K562 (cell line): ENCODE results near the gene KCTD1. TPM values are rescaled to one million over a fixed set of nuclear protein-coding genes. Genes with fewer than 3 reads are reported as not detected.

Experiments used
- ATAC-seq: fragments of 200-7000 bp; cut with Tn5 transposase; 3 replicates; pipeline ENCODE4 v1.9.1; 2020; ENCODE audit warnings: moderate library complexity
- Bru-seq: library from RNA; stranded (reverse); fragments of 400-500 nt; gene quantifications from one replicate; lab custom pipeline; 2021; lab: Mats Ljungman, UMichigan
- BruChase-seq, 2 experiments: library from RNA; stranded (reverse); fragments of 400-500 nt; gene quantifications; one replicate each; lab custom pipeline; 2021; lab: Mats Ljungman, UMichigan
- BruUV-seq: library from RNA; stranded (reverse); fragments of 400-500 nt; replicated peaks from 2 replicates; lab custom pipeline; 2021; lab: Mats Ljungman, UMichigan
- CTCF ChIA-PET: fragments of 300-600 bp; formaldehyde crosslinking; extraction: SDS; loops from one replicate; lab custom pipeline; 2021; ENCODE audit warnings: low intra/inter-chr PET ratio; lab: Yijun Ruan, JAX
- POLR2A ChIA-PET: fragments of 300-600, 350-650 bp; sonication (Branson Sonifier 250); formaldehyde crosslinking; extraction: SDS; loops from one replicate; lab custom pipeline; 2021; ENCODE audit warnings: antibody characterized with exemption, inconsistent platforms; lab: Yijun Ruan, JAX
- DNase-seq, 4 experiments: peaks; one replicate each; pipeline versions ENCODE4 v3.0.0 to v3.0.0-alpha.2; 2011 to 2018; ENCODE audit warnings: low spot score in 3 of 4, mixed read lengths in 3 of 4; ENCODE audit errors: extremely low read depth in 1 of 4
- FAIRE-seq: peaks from 2 replicates; lab custom pipeline; 2011; peaks lifted over from hg19 to GRCh38; lab: Jason Lieb, UNC
- H2AFZ ChIP-seq: 2 replicates; pipeline ENCODE4 v1.6.0; 2011; ENCODE audit warnings: low read depth, low read length, control low read depth, inconsistent platforms
- H3K27ac ChIP-seq: fragments of 200-600 bp; 3 replicates; pipeline ENCODE4 v1.8.0; 2011; ENCODE audit warnings: low read depth, mild to moderate bottlenecking, control low read depth, inconsistent platforms, low read length, moderate library complexity, mixed read lengths; ENCODE audit errors: extremely low read depth
- H3K27me3 ChIP-seq, 2 experiments: fragments of 300-600 bp in 1 of 2; 2 replicates in 1 of 2; 3 replicates in 1 of 2; pipeline versions ENCODE4 v1.6.0 to v1.8.0; 2011; ENCODE audit warnings: inconsistent platforms in 2 of 2, low read length in 2 of 2, mild to moderate bottlenecking in 1 of 2, mixed read lengths in 1 of 2, moderate library complexity in 1 of 2; ENCODE audit not compliant: control insufficient read depth in 2 of 2, insufficient read depth in 2 of 2
- H3K36me3 ChIP-seq: fragments of 300-600 bp; 3 replicates; pipeline ENCODE4 v1.8.0; 2011; ENCODE audit warnings: mild to moderate bottlenecking, low read length, inconsistent platforms; ENCODE audit not compliant: control insufficient read depth, insufficient read depth
- H3K4me1 ChIP-seq, 2 experiments: fragments of 200-600 bp in 1 of 2; replicated peaks in 1 of 2; 2 replicates in 1 of 2; 3 replicates in 1 of 2; pipeline versions ENCODE4 v1.5.1 to v1.8.0; 2011; ENCODE audit warnings: inconsistent platforms in 2 of 2, low read length in 2 of 2, mild to moderate bottlenecking in 1 of 2, mixed read lengths in 1 of 2, moderate library complexity in 1 of 2; ENCODE audit not compliant: control insufficient read depth in 2 of 2, insufficient read depth in 2 of 2
- H3K4me2 ChIP-seq: 2 replicates; pipeline ENCODE4 v1.6.1; 2011; ENCODE audit warnings: low read length, control low read depth, inconsistent platforms, mixed read lengths; ENCODE audit not compliant: insufficient read depth
- H3K4me3 ChIP-seq: fragments of 200-600 bp; sonication (generic), shearing (Covaris generic); 2 replicates; pipeline ENCODE4 v1.5.1; 2016; ENCODE audit warnings: control low read depth, inconsistent platforms
- H3K79me2 ChIP-seq: fragments of 200-600 bp; 3 replicates; pipeline ENCODE4 v1.8.0; 2011; ENCODE audit warnings: low read length, inconsistent platforms; ENCODE audit not compliant: control insufficient read depth, insufficient read depth
- H3K9ac ChIP-seq, 2 experiments: 2 replicates each; pipeline versions ENCODE4 v1.6.0 to v1.6.1; 2011; ENCODE audit warnings: low read depth in 2 of 2, low read length in 2 of 2, control low read depth in 1 of 2, inconsistent platforms in 1 of 2, mild to moderate bottlenecking in 1 of 2, mixed read lengths in 1 of 2; ENCODE audit not compliant: insufficient read depth in 1 of 2
- H3K9me1 ChIP-seq: one replicate; pipeline ENCODE4 v1.6.0; 2011; ENCODE audit warnings: inconsistent platforms, mild to moderate bottlenecking, low read length, moderate library complexity; ENCODE audit not compliant: control insufficient read depth, insufficient read depth
- H3K9me3 ChIP-seq: replicated peaks from 2 replicates; pipeline ENCODE4 v1.5.1; 2011; ENCODE audit warnings: low read depth, low read length, inconsistent platforms; ENCODE audit not compliant: control insufficient read depth, insufficient read depth
- H4K20me1 ChIP-seq: replicated peaks from 2 replicates; pipeline ENCODE4 v1.6.1; 2011; ENCODE audit warnings: low read length, inconsistent platforms, mixed read lengths; ENCODE audit not compliant: control insufficient read depth, insufficient read depth
- MAFF ChIP-seq: IDR thresholded peaks from 2 replicates; pipeline ENCODE4 v1.6.1; 2012; ENCODE audit warnings: low read length, improper control_type of control experiment
- POLR2B ChIP-seq: fragments of 450-650 bp; IDR thresholded peaks from 2 replicates; pipeline ENCODE4 v1.6.1; 2018; ENCODE audit warnings: low read depth; ENCODE audit not compliant: partially characterized antibody
- THRAP3 ChIP-seq: fragments of 450-650 bp; IDR thresholded peaks from 2 replicates; pipeline ENCODE4 v1.6.1; 2016; ENCODE audit warnings: mild to moderate bottlenecking, inconsistent platforms, borderline replicate concordance
- ZNF12 ChIP-seq: sonication (generic); formaldehyde crosslinking; IDR thresholded peaks from 2 replicates; pipeline ENCODE4 v1.4.0; 2020; ENCODE audit warnings: mild to moderate bottlenecking, missing genetic modification reagents
- ZNF121 ChIP-seq: sonication (generic); formaldehyde crosslinking; conservative IDR thresholded peaks from 2 replicates; pipeline ENCODE4 v1.8.0; 2022; ENCODE audit warnings: missing genetic modification reagents
- ZNF354B ChIP-seq: fragments of 250-450 bp; sonication (Bioruptor Pico); IDR thresholded peaks from 2 replicates; pipeline ENCODE4 v1.4.0; 2020
- ZNF699 ChIP-seq: fragments of 250-450 bp; sonication (Bioruptor Pico); IDR thresholded peaks from 2 replicates; pipeline ENCODE4 v1.8.0; 2021; ENCODE audit warnings: mild to moderate bottlenecking, moderate library complexity; ENCODE audit not compliant: insufficient replicate concordance
- WGBS: fragments of 100-300 bp; shearing (Covaris generic); methylation state at CpG from one replicate; pipeline ENCODE4 v1.1.6; 2016; ENCODE audit warnings: low coverage, mixed read lengths; ENCODE audit not compliant: insufficient coverage; ENCODE audit errors: missing lambda C conversion rate; 5-methylcytosine and 5-hydroxymethylcytosine counted together
- in situ Hi-C: fragments of 300-500 bp; cut with MboI; formaldehyde crosslinking; loops from 4 replicates; pipeline ENCODE4 v1.15.0; 2018; ENCODE audit warnings: inconsistent platforms, mixed read lengths
- intact Hi-C: fragments of 100-400 bp; cut with micrococcal nuclease; formaldehyde crosslinking; loops from 2 replicates; pipeline ENCODE4 v1.14.2; 2022
- long read RNA-seq, 3 experiments: library from polyadenylated mRNA in 2 of 3; library from RNA in 1 of 3; unstranded in 2 of 3; stranded (forward) in 1 of 3; transcript quantifications; one replicate each; pipeline ENCODE4 v2.0.0, GENCODE V29; 2019 to 2022
- polyA minus RNA-seq, 3 experiments: library from RNA; depleted of rRNA, polyadenylated mRNA; stranded (reverse); fragments of >200 nt; gene quantifications; 2 replicates each; pipeline ENCODE4 v1.2.3, GENCODE V29; 2011
- polyA plus RNA-seq, 8 experiments: library from polyadenylated mRNA; depleted of rRNA in 4 of 8; stranded (reverse) in 5 of 8; unstranded in 3 of 8; fragments of >200 nt; fragmentation: Nextera tagmentation in 2 of 8; fragmentation: Illumina TruSeq in 1 of 8; extraction: Ambion mirVana in 2 of 8; extraction: Trizol in 1 of 8; gene quantifications; 2 replicates each; pipeline versions ENCODE4 v1.2.1 to v1.2.3, GENCODE V29; 2011 to 2014; ENCODE audit warnings: inconsistent platforms in 1 of 8, missing spikeins in 1 of 8
- total RNA-seq, 7 experiments: library from RNA; depleted of rRNA in 6 of 7; stranded (reverse); fragments of >200 nt in 6 of 7; fragmentation: Illumina TruSeq in 2 of 7; extraction: Trizol in 2 of 7; gene quantifications; 2 replicates each; pipeline versions ENCODE4 v1.2.1 to v1.2.3, GENCODE V29; 2011 to 2021; ENCODE audit warnings: low replicate concordance in 1 of 7

The KCTD1 gene
- not detected in 2 replicates for total RNA-seq (2011; cell fraction: chromatin; rRNA removed; ENCODE audit: low replicate concordance)
- total RNA-seq (2011; cell fraction: nucleolus; rRNA removed), result not detected in 2 replicates
- total RNA-seq (2011; cell fraction: nucleoplasm; rRNA removed), result not detected in 2 replicates
- total RNA-seq (2014; rRNA removed), result 0.57 TPM in 1 of 2 replicates, not detected in the other
- total RNA-seq (2014; rRNA removed; fragmentation: Illumina TruSeq; extraction: Trizol), result not detected in 2 replicates
- total RNA-seq (2015; rRNA removed; fragmentation: Illumina TruSeq; extraction: Trizol), result not detected in 2 replicates
- not detected in 2 replicates for total RNA-seq (2021)
- not detected in 2 replicates for polyA plus RNA-seq (2011; rRNA removed)
- not detected in 2 replicates for polyA plus RNA-seq (2011; cell fraction: cytosol; rRNA removed)
- 0.21 TPM in 1 of 2 replicates, not detected in the other for polyA plus RNA-seq (2011; cell fraction: nucleus; rRNA removed)
- not detected in 2 replicates for polyA plus RNA-seq (2012)
- not detected in 2 replicates for polyA plus RNA-seq (2014; fragmentation: Illumina TruSeq; extraction: Trizol)
- polyA plus RNA-seq (2014; fragmentation: Nextera tagmentation; extraction: Ambion mirVana), result not detected
- polyA plus RNA-seq (2014; rRNA removed), result not detected in 2 replicates
- not detected in 2 replicates for polyA minus RNA-seq (2011; rRNA and poly(A)+ RNA removed)
- not detected in 2 replicates for polyA minus RNA-seq (2011; cell fraction: cytosol; rRNA and poly(A)+ RNA removed)
- polyA minus RNA-seq (2011; cell fraction: nucleus; rRNA and poly(A)+ RNA removed), result 0.13 TPM in 1 of 2 replicates, not detected in the other
- percentile 8 among the genes with signal in this experiment for Bru-seq, nascent RNA
- BruChase-seq, experiment 1, labeled RNA remaining after a 2-hour chase, result percentile 8 among the genes with signal in this experiment
- percentile 10 among the genes with signal in this experiment for BruChase-seq, experiment 2, labeled RNA remaining after a 6-hour chase
- long read RNA-seq, experiment 1, result 0 reads
- long read RNA-seq, experiment 2, result 0 reads
- long read RNA-seq, experiment 3, result 0 reads

GRCh38 chr18:26548415-26549262 lies at the start of gene KCTD1:
Gene KCTD1, minus strand, starts transcription at chr18:26548553. Its CDS starts 17 bp downstream, at chr18:26548536.
- H3K27me3 ChIP-seq, result peaks cover 0 to 17% of the 10 kb centered on the region in 2 experiments; a peak in 2 of 5 replicates
- H3K9me3 ChIP-seq, result no peaks in the 10 kb centered on the region
- no peaks in the 10 kb centered on the region for H3K9me1 ChIP-seq
- no peak within 1 kb of the TSS for H3K4me2 ChIP-seq
- BruUV-seq, result no TSS peak
- H3K4me3 ChIP-seq, result no peak within 1 kb of the TSS
- WGBS, result 25% methylated on average over 48 of the region's 88 CpGs
- in situ Hi-C loops (no loop called here), intact Hi-C loops (no loop called here)
- DNase-seq (no peak), ATAC-seq (no peak), FAIRE-seq (no peak)
- H4K20me1 ChIP-seq, result no peaks in the 10 kb centered on the region
- H3K9ac ChIP-seq, result no peak within 1 kb of the TSS
- no peaks in the 10 kb centered on the region for H3K79me2 ChIP-seq
- H3K4me1 ChIP-seq, result peaks cover 0 to 24% of the 10 kb centered on the region in 2 experiments; a peak in 2 of 5 replicates
- H3K36me3 ChIP-seq, result no peaks in the 10 kb centered on the region
- H2AFZ ChIP-seq, result no peak within 1 kb of the TSS
- CTCF ChIA-PET, result no interaction called here
- POLR2A ChIA-PET, result no interaction called here
- no peak for TF ChIP-seq POLR2B
- TF ChIP-seq ZNF12 (CRISPR knock-in tag), result no peak
- TF ChIP-seq THRAP3, result no peak
- TF ChIP-seq MAFF, result no peak
- TF ChIP-seq ZNF699 (CRISPR knock-in tag), result no peak
- no peak for TF ChIP-seq ZNF354B (CRISPR knock-in tag)
- no peak for TF ChIP-seq ZNF121 (CRISPR knock-in tag)
- no peak within 1 kb of the TSS for H3K27ac ChIP-seq
